Fibroblast of villous mesenchyme (primary cell): ENCODE measurements around the gene ZBED1. TPM values are rescaled to one million over a fixed set of nuclear protein-coding genes. Genes with fewer than 3 reads are reported as not detected.

Experiments
- DNase-seq: peaks from one replicate; pipeline ENCODE4 v3.0.0-alpha.2; 2010; ENCODE audit warnings: low read depth
- H3K4me3 ChIP-seq: 2 replicates; pipeline ENCODE4 v1.5.1; 2011; ENCODE audit warnings: low read depth, mild to moderate bottlenecking, low read length
- total RNA-seq: library from RNA; depleted of rRNA; stranded (reverse); fragments of >200 nt; gene quantifications from 2 replicates; pipeline ENCODE4 v1.2.3, GENCODE V29; 2012
- TF ChIP-seq, protein P1 (sequence below): IDR thresholded peaks from 2 replicates; pipeline ENCODE4 v1.5.1; 2012; ENCODE audit warnings: low read depth, mild to moderate bottlenecking, low read length; ENCODE audit not compliant: insufficient read depth

Gene ZBED1
- total RNA-seq, 1 donor: 32.4 TPM

- TF ChIP-seq, protein P1, sequence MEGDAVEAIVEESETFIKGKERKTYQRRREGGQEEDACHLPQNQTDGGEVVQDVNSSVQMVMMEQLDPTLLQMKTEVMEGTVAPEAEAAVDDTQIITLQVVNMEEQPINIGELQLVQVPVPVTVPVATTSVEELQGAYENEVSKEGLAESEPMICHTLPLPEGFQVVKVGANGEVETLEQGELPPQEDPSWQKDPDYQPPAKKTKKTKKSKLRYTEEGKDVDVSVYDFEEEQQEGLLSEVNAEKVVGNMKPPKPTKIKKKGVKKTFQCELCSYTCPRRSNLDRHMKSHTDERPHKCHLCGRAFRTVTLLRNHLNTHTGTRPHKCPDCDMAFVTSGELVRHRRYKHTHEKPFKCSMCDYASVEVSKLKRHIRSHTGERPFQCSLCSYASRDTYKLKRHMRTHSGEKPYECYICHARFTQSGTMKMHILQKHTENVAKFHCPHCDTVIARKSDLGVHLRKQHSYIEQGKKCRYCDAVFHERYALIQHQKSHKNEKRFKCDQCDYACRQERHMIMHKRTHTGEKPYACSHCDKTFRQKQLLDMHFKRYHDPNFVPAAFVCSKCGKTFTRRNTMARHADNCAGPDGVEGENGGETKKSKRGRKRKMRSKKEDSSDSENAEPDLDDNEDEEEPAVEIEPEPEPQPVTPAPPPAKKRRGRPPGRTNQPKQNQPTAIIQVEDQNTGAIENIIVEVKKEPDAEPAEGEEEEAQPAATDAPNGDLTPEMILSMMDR: no peak
- H3K4me3 ChIP-seq: no peak overlapping the region
- DNase-seq: no peak
These were observed 16.3 kb upstream of the ZBED1 start for GRCh38 chrX:2517055-2517454.

DNA sequence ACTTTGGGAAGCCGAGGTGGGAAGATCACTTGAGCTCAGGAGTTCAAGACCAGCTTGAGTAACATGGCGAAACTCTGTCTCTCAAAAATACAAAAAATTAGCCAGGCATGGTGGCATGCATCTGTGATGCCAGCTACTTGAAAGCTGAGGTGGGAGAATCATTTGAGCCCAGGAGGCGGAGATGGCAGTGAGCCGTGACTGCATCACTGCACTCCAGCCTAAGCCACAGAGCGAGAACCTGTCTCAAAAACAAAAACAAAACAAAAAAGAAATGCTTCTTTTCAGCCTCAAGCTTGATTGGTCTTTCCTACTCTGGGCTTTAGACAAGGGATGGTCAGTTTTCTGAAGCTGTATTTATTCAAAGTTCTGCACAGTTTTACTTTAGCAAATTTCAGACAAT is 15.8 kb upstream of the ZBED1 start:
- no peak for DNase-seq
- H3K4me3 ChIP-seq: no peak overlapping the region
- TF ChIP-seq, protein P1: no peak

- no peak for DNase-seq
- TF ChIP-seq, protein P1: no peak
These were observed 13.4 kb upstream of the ZBED1 start for GRCh38 chrX:2514131-2514530.

GRCh38 chrX:2513121-2513664 is 12.4 kb upstream of the ZBED1 start:
- TF ChIP-seq, protein P1: no peak
- no peak overlapping the region for H3K4me3 ChIP-seq
- no peak for DNase-seq

More at GRCh38 chrX:2514131-2514530, 13.4 kb upstream of the ZBED1 start:
- no peak overlapping the region for H3K4me3 ChIP-seq

DNA sequence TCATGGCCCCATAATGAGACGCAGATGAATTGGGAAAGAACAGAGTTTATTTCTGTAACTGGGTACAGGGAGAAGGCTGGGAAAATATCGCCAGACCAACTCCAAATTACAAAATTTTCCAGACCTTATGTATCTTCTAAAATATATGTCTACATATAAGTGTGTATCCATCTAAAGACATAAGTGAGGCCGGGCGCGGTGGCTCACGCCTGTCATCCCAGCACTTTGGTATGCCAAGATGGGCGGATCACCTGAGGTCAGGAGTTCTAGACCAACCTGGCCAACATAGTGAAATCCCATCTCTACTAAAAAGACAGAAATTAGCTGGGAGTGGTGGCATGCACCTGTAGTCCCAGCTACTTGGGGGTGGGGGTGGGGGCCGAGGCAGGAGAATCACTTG is 11.7 kb upstream of the ZBED1 start:
- no peak for DNase-seq
- TF ChIP-seq, protein P1: no peak
- H3K4me3 ChIP-seq: no peak overlapping the region

GRCh38 chrX:2511326-2511725 is 10.6 kb upstream of the ZBED1 start:
- DNase-seq: no peak
- H3K4me3 ChIP-seq: no peak overlapping the region
- TF ChIP-seq, protein P1: no peak
